ENCODE results near the gene CCL14.

Gene CCL14

DNA sequence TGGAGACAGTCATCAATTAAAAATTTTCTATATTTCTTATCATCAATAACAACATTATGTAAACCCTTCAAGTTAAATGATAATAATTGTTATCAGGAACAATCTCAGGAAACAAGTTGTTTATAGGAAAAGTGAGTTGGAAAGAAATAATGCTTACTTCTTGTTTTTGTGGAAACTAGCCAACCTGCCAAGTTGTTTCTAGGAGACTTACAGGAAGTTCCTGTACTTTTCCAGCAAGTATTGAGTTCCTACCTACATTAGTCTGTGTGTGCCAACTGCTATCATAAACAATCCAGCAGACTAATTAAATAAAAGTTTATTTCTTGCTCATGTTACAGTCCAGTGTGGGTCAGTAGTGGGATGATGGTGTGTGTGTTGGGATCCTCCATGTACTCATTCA lies 1.6 kb upstream of the CCL14 start:
- FAIRE-seq: no peak

- no peak for FAIRE-seq
Measured at GRCh38 chr17:35984140-35984539, 2.4 kb downstream of the CCL14 start.

GRCh38 chr17:35982409-35983191 lies 3.9 kb downstream of the CCL14 start:
- no peak for FAIRE-seq

- FAIRE-seq: no peak
Measured at GRCh38 chr17:35981908-35982330, 4.6 kb downstream of the CCL14 start.

GRCh38 chr17:35981246-35981645 lies 5.3 kb downstream of the CCL14 start, which contains the start of gene CCL16:
CCL16 (minus strand) TSS chr17:35981497; CDS start chr17:35981420, 77 bp downstream.
- no peak for FAIRE-seq

DNA sequence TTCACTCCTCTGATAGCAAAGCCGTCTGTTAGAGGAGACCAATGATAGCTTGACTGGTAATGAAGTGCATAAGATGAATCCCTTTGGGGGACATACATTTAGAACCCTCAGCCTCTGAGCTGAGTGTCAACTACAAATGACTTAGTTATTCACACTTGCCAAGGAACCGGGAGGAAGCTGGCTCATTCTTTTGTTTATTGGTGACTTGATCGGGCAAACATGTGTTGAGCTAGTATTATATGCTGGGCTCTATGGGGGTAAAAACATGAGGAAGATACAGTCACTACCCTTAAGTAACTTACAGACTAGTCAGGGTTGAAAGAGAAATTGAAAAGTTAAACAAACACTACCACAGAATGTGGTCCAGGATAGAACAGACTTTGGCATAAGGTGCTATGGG lies 8.2 kb downstream of the CCL14 start:
- FAIRE-seq: no peak

GRCh38 chr17:35977509-35977908 lies 9.0 kb downstream of the CCL14 start:
- no peak for FAIRE-seq

DNA sequence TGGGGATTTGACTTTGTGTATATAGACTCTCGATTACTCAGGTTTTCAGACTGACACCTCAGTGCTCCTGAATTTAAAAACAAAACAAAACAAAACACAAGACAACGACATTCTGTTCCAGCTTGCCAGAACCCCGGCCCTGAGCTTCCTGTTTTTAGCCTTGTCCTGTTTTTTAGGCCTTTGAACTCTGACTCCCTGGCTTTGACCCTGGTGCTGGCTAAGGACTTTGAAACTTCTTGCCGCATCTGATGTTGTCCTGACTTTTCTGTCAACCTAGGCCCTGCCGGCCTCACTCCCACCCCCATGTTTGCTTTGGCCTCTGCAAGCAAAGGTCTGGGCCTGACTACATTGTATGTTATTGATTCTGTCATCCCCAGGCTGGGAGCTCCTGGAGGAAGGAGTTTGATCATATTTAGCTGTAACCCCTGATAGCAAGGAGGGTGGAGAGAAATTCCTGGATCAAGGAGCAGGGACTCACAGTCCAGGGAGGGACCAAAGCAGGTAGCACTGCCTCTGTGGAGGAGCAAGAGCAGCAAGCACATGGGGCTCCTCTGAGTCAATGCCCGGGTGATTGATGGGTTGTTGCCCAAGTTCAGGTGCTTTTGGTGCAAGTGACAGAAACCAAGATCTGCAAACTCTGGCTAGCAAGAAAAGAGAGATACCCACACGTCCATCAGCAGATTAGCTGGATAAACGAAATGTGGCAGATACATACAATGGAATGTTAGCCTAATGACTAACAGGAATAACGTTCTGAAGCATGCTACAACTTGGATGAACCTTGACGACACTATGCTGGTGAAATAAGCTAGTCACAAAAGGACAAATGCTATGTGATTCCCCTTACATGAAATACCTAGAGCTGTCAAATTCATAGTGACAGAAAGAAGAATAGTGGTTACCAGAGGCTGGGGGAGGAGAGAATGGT lies 12.9 kb downstream of the CCL14 start:
- FAIRE-seq: no peak

GRCh38 chr17:35972945-35973332 lies 13.6 kb downstream of the CCL14 start:
- no peak for FAIRE-seq

GRCh38 chr17:35972535-35972934 lies 14.0 kb downstream of the CCL14 start:
- FAIRE-seq: no peak

GRCh38 chr17:35972066-35972465 lies 14.5 kb downstream of the CCL14 start:
- FAIRE-seq: no peak

DNA sequence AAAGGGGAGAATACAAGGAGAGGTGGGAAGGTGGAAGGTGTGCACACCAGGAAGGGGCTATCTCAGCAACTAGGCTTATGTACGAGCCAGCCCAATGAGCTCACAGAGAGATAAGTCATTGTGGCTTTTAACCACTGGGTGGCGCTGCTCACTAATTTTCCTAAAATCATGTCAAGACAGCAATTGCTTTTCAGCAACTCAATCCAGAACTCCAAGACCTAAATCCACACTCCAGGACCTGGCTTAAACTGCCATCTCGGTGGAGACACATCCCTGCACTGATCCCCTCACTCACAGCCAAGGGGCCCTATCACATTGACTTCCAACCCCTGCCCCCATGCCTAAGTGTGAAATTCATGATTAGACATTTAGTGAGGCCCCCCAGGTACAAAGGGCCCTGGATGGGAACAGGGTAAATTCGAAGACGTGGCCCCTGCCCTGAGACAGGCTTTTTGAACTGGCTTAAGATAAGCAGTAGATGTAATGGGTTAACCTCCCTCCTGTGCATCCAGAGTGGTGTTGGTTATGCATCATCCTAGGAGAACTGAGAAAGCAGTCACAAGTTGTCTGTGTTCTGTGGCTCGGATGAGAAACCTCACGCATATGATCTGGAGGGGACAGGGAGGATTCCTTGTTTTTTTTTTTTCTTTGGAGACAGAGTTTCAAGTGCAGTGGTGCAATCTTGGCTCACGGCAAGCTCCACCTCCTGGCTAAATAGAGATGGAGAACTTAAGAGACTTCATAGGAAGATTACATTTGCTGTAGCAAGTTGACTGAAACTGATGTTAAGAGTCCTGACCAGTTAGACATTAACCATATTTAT lies 16.8 kb downstream of the CCL14 start:
- FAIRE-seq: no peak

DNA sequence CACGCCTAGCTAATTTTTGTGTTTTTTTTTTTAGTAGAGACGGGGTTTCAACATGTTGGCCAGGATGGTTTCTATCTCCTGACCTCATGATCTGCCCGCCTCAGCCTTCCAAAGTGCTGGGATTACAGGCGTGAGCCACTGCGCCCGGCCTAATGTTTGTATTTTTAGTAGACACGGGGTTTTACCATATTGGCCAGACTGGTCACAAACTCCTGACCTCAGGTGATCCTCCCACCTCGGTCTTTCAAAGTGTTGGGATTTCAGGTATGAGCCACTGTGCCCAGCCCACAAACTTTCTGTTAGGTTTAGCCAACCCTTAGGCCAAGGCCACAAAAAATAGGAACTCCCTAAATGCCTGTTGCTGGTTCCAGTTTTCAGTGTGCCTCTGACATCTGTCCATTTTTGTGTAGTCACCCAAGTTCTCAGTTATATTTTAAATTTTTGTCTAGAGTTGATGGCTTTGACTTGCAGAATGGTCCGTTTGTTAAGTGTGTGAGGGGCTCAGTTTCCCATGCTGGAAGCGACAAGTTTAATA lies 17.9 kb downstream of the CCL14 start:
- no peak for FAIRE-seq

- no peak for FAIRE-seq
Measured at GRCh38 chr17:35965272-35965671, 21.3 kb downstream of the CCL14 start.

GRCh38 chr17:35963663-35964062 lies 22.9 kb downstream of the CCL14 start:
- FAIRE-seq: no peak

DNA sequence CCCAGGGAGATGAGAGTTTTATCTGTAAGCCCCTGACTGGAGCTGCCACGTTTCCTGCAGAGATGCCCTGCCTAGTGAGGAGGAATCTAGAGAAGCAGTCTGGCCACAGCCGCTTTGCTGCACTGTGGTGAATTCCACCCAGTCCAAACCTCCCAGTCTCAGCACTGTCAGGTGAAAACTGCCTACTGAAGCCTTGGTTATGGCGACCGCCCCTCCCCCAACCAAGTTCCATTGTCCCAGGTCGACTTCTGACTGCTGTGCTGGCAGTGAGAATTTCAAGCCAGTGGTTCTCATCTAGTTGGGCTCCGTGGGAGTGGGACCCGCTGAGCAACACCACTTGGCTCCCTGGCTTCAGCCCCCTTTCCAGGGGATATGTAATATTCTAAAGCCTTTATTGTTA lies 32.8 kb downstream of the CCL14 start:
- no peak for FAIRE-seq

GRCh38 chr17:35949401-35949800 lies 37.1 kb downstream of the CCL14 start:
- FAIRE-seq: no peak

DNA sequence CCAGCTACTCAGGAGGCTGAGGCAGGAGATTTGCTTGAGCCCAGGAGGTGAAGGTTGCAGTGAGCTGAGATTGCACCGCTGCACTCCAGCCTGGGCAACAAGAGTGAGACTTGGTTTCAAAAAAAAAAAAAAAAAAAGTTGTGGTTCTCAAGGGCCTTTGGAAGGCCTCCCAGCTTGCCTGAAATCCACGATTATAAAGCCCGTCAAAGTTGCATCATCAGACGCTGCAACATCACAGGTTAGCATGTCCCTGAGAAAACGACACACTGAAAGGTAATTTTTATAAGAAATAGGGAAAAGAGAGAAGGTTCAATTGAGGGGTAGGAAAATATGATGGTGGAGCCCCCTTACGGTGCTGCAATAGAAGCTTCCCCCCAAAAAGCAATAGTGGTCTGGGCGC lies 38.4 kb downstream of the CCL14 start:
- FAIRE-seq: no peak

DNA sequence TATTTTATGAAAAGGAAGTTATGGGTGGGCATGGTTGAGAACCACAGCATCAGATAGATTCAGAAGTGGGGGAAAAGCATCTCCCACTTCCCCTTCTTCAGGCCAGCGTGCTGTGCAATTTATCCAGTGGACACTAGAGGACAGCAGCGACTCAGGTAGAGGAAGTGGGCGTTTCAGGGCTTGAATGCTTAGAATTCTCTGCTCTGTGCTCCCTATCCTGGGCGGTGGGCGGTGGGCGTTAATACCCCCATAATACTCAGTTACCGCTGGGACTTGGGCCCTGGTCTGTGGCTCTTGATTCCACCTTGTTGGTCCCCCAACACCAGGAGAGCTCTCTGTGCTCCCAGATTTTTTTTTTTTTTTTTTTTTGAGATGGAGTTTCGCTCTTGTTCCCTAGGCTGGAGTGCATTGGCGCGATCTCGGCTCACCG lies 39.4 kb downstream of the CCL14 start:
- FAIRE-seq: no peak

DNA sequence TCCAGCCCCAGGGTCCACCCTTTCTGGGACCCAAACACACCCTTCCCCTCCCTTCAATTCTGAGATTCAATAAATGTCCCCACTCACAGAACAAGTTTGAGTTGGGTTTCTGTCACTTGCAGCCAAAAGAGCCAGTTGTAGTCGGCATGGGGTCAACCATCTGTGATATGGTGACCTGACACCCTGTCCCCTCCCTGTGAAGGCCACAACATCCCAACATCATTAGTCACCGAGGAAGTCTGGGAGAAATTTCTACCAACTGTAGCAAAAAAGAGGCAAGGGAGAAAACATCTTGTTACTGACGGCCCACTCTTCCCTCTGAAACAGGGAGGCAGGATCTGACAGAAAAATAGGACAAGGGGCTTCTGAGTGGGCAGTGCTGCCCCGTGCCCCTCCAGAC lies 42.4 kb downstream of the CCL14 start:
- no peak for FAIRE-seq

GRCh38 chr17:35943537-35943936 lies 43.0 kb downstream of the CCL14 start, which contains the start of gene LYZL6:
LYZL6 (minus strand) TSS chr17:35943713; CDS start chr17:35939356, 4,357 bp downstream.
- FAIRE-seq: no peak

- FAIRE-seq: no peak
Measured at GRCh38 chr17:35942588-35943186, 43.8 kb downstream of the CCL14 start.
